Mesenchymal stem cell (in vitro differentiated cells and primary cell): ENCODE measurements around the gene UTP4.
A peak's percentile ranks its signal among the peaks of the same experiment; 100 is the strongest.

Source experiments
- DNase-seq: peaks from one replicate; pipeline ENCODE4 v3.0.0-alpha.2; 2013
- H2AFZ ChIP-seq: one replicate; pipeline ENCODE4 v1.6.1; 2013; ENCODE audit warnings: low read depth, mild to moderate bottlenecking, control low read depth, inconsistent platforms, low read length, moderate library complexity
- H2AK5ac ChIP-seq: 2 replicates; pipeline ENCODE4 v1.6.1; 2013; ENCODE audit warnings: low read length, moderate library complexity, mild to moderate bottlenecking, inconsistent platforms; ENCODE audit not compliant: severe bottlenecking
- H2BK120ac ChIP-seq: one replicate; pipeline ENCODE4 v1.6.1; 2013; ENCODE audit warnings: low read depth, mild to moderate bottlenecking, inconsistent platforms, low read length, moderate library complexity
- H2BK12ac ChIP-seq, 2 experiments: one replicate each; pipeline ENCODE4 v1.6.1; 2013; ENCODE audit warnings: inconsistent platforms in 2 of 2, low read length in 2 of 2, mild to moderate bottlenecking in 2 of 2, moderate library complexity in 2 of 2, control low read depth in 1 of 2
- H2BK15ac ChIP-seq: one replicate; pipeline ENCODE4 v1.6.1; 2013; ENCODE audit warnings: mild to moderate bottlenecking, low read depth, inconsistent platforms; ENCODE audit not compliant: poor library complexity, severe bottlenecking
- H2BK5ac ChIP-seq: 2 replicates; pipeline ENCODE4 v1.6.1; 2013; ENCODE audit warnings: low read depth, mild to moderate bottlenecking, low read length, control low read depth, inconsistent platforms; ENCODE audit not compliant: poor library complexity, severe bottlenecking
- H3K14ac ChIP-seq, 2 experiments: one replicate each; pipeline ENCODE4 v1.6.1; 2013; ENCODE audit warnings: inconsistent platforms in 2 of 2, low read length in 2 of 2, control low read depth in 1 of 2, mild to moderate bottlenecking in 1 of 2, moderate library complexity in 1 of 2
- H3K18ac ChIP-seq, 2 experiments: one replicate each; pipeline ENCODE4 v1.6.1; 2013; ENCODE audit warnings: inconsistent platforms in 2 of 2, low read length in 2 of 2, control low read depth in 1 of 2, low read depth in 1 of 2, mild to moderate bottlenecking in 1 of 2
- H3K23ac ChIP-seq, 2 experiments: one replicate each; pipeline ENCODE4 v1.6.1; 2013; ENCODE audit warnings: inconsistent platforms in 2 of 2, low read length in 2 of 2, mild to moderate bottlenecking in 2 of 2, moderate library complexity in 2 of 2, control low read depth in 1 of 2
- H3K27ac ChIP-seq: 2 replicates; pipeline ENCODE4 v1.5.1; 2013; ENCODE audit warnings: mild to moderate bottlenecking, moderate library complexity, low read length, control low read depth, inconsistent platforms; ENCODE audit not compliant: poor library complexity, severe bottlenecking
- H3K27me3 ChIP-seq, 2 experiments: 2 replicates each; pipeline versions ENCODE4 v1.6.1 to v1.7.0; 2013; ENCODE audit warnings: low read length in 2 of 2, mild to moderate bottlenecking in 2 of 2, moderate library complexity in 2 of 2, control low read depth in 1 of 2, inconsistent platforms in 1 of 2; ENCODE audit not compliant: control insufficient read depth in 1 of 2, insufficient read depth in 1 of 2
- H3K36me3 ChIP-seq, 2 experiments: 2 replicates each; pipeline versions ENCODE4 v1.6.1 to v1.7.0; 2013; ENCODE audit warnings: low read length in 2 of 2, control low read depth in 1 of 2, inconsistent platforms in 1 of 2, low read depth in 1 of 2, mild to moderate bottlenecking in 1 of 2; ENCODE audit not compliant: insufficient read depth in 2 of 2, control insufficient read depth in 1 of 2
- H3K4ac ChIP-seq, 2 experiments: one replicate each; pipeline ENCODE4 v1.6.1; 2013; ENCODE audit warnings: inconsistent platforms in 2 of 2, low read length in 2 of 2, mild to moderate bottlenecking in 2 of 2, moderate library complexity in 2 of 2, control low read depth in 1 of 2, low read depth in 1 of 2
- H3K4me1 ChIP-seq: 2 replicates; pipeline ENCODE4 v1.6.1; 2013; ENCODE audit warnings: low read depth, low read length, control low read depth; ENCODE audit not compliant: control insufficient read depth, insufficient read depth
- H3K4me2 ChIP-seq: 2 replicates; pipeline ENCODE4 v1.6.1; 2013; ENCODE audit warnings: low read length, mild to moderate bottlenecking, inconsistent platforms; ENCODE audit not compliant: poor library complexity, severe bottlenecking
- H3K4me3 ChIP-seq, 2 experiments: 2 replicates each; pipeline versions ENCODE4 v1.5.1 to v1.7.0; 2013; ENCODE audit warnings: low read length in 2 of 2, mild to moderate bottlenecking in 2 of 2, control low read depth in 1 of 2, low read depth in 1 of 2; ENCODE audit not compliant: insufficient read depth in 1 of 2
- H3K79me1 ChIP-seq: replicated peaks from 2 replicates; pipeline ENCODE4 v1.6.1; 2013; ENCODE audit warnings: mild to moderate bottlenecking, control low read depth, low read length, inconsistent platforms; ENCODE audit not compliant: poor library complexity, severe bottlenecking
- H3K9ac ChIP-seq: 2 replicates; pipeline ENCODE4 v1.7.0; 2013; ENCODE audit warnings: mild to moderate bottlenecking, low read length, moderate library complexity
- H3K9me3 ChIP-seq: 2 replicates; pipeline ENCODE4 v1.7.0; 2013; ENCODE audit warnings: mild to moderate bottlenecking, low read length; ENCODE audit not compliant: control insufficient read depth
- H4K8ac ChIP-seq: one replicate; pipeline ENCODE4 v1.6.1; 2013; ENCODE audit warnings: inconsistent platforms, mild to moderate bottlenecking, low read length, moderate library complexity
- H4K91ac ChIP-seq: one replicate; pipeline ENCODE4 v1.6.1; 2013; ENCODE audit warnings: mild to moderate bottlenecking, low read length, inconsistent platforms
- WGBS: methylation state at CpG from one replicate; pipeline ENCODE4 v1.1.7; 2013; ENCODE audit warnings: mixed read lengths; 5-methylcytosine and 5-hydroxymethylcytosine counted together

Gene UTP4

GRCh38 chr16:69130461-69130860 is 2.0 kb upstream of the UTP4 start:
- Histone ChIP-seq H4K8ac (no peak overlapping the region), H3K9me3 (no peaks in the 10 kb centered on the region), H3K27me3 (no peaks in the 10 kb centered on the region), H3K9ac (peak overlapping the region; percentile 99), H2BK12ac (no peak overlapping the region), H3K79me1 (peaks cover 2% of the 10 kb centered on the region), H4K91ac (no peak overlapping the region), H3K4me2 (no peak overlapping the region), H3K23ac (no peak overlapping the region), H3K4me3 (peak overlapping the region in 1 of 2 experiments; percentile 95), H3K27ac (no peak overlapping the region), H3K36me3 (peaks cover 5 to 23% of the 10 kb centered on the region in 2 experiments), H3K18ac (no peak overlapping the region), H3K4ac (no peak overlapping the region), H2BK15ac (no peak overlapping the region), H3K14ac (no peak overlapping the region), H3K4me1 (peaks cover 2% of the 10 kb centered on the region), H2AFZ (no peak overlapping the region), H2BK5ac (no peak overlapping the region), H2AK5ac (no peak overlapping the region), H2BK120ac (no peak overlapping the region)
- WGBS = 100% methylated on average over 2 of the region's 6 CpGs
- no peak for DNase-seq

- DNase-seq = peak; percentile 38
These were observed 1.1 kb upstream of the UTP4 start for GRCh38 chr16:69131167-69131838.

DNA sequence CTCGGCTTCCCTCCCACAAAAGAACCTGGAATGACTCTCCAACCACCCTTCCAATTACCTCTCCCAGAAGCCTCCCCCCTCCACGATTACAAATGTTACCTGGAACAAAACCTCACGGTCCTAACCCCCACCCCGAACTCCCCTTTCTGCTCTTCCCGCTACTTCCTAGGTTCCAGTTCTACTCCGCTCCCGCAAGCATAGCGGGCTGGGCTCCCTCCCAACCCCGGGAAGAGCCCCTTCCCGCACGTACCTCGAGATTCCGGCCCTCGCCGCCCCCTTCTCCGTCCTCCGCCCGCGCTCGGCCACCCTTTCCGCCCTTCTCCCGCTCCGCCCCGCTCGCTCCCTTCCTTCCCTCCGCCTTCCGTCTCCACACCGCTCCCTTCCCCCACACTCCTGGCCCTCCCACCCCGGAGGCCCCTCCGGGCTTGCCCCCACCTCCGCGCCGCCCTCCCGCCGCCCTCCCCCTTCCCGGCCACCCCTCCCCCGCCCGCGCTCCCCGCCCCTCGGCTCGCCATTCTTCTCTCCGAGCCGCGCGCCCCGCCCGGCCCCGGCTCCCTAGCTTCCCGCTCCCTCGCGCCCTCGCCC is 518 bp upstream of the UTP4 start:
- Histone ChIP-seq H3K36me3 (peaks cover 5 to 25% of the 10 kb centered on the region in 2 experiments), H2BK12ac (peak overlapping the region in 1 of 2 experiments; percentile 42), H3K4me1 (peaks cover 2% of the 10 kb centered on the region), H2AK5ac (peak overlapping the region; percentile 99), H3K14ac (peak overlapping the region; percentile 97 to 99), H3K4ac (peak overlapping the region; percentile 94 to 97), H4K91ac (peak overlapping the region; percentile 100), H3K27ac (peak overlapping the region; percentile 98), H3K23ac (peak overlapping the region in 1 of 2 experiments; percentile 100), H3K4me2 (peak overlapping the region; percentile 66), H2AFZ (peak overlapping the region; percentile 95), H3K9me3 (no peaks in the 10 kb centered on the region), H3K27me3 (no peaks in the 10 kb centered on the region), H3K9ac (peak overlapping the region; percentile 99), H3K4me3 (peak overlapping the region; percentile 99), H3K79me1 (no peaks in the 10 kb centered on the region), H4K8ac (peak overlapping the region; percentile 100), H2BK15ac (peak overlapping the region; percentile 97), H3K18ac (peak overlapping the region; percentile 100), H2BK5ac (peak overlapping the region; percentile 96), H2BK120ac (peak overlapping the region; percentile 100)
- under 1% methylated on average over 35 of the region's 53 CpGs for WGBS
- DNase-seq = peak; percentile 89

More at GRCh38 chr16:69131167-69131838, 1.1 kb upstream of the UTP4 start:
- Histone ChIP-seq H2BK12ac (peak overlapping the region in 1 of 2 experiments; percentile 42), H3K79me1 (peaks cover 2% of the 10 kb centered on the region), H2AK5ac (peak overlapping the region; percentile 99), H2BK5ac (peak overlapping the region; percentile 96), H3K27ac (peak overlapping the region; percentile 98), H4K8ac (peak overlapping the region; percentile 96), H2BK15ac (peak overlapping the region; percentile 23), H2BK120ac (peak overlapping the region; percentile 61), H3K18ac (peak overlapping the region; percentile 99), H2AFZ (no peak overlapping the region), H3K4me2 (peak overlapping the region; percentile 66), H3K23ac (no peak overlapping the region), H3K4me1 (peaks cover 2% of the 10 kb centered on the region), H3K9ac (peak overlapping the region; percentile 99), H3K27me3 (no peaks in the 10 kb centered on the region), H3K36me3 (peaks cover 5 to 24% of the 10 kb centered on the region in 2 experiments), H3K9me3 (no peaks in the 10 kb centered on the region), H4K91ac (peak overlapping the region; percentile 89), H3K14ac (peak overlapping the region; percentile 92 to 97), H3K4ac (peak overlapping the region; percentile 94 to 97), H3K4me3 (peak overlapping the region; percentile 95 to 99)
- WGBS = 1% methylated on average over 15 of the region's 15 CpGs

GRCh38 chr16:69133373-69133954 is 1.0 kb downstream of the UTP4 start:
- DNase-seq = peak; percentile 19
- Histone ChIP-seq H3K9ac (peak overlapping the region; percentile 98), H3K79me1 (peaks cover 8% of the 10 kb centered on the region), H3K23ac (no peak overlapping the region), H2BK15ac (no peak overlapping the region), H4K8ac (no peak overlapping the region), H3K27ac (no peak overlapping the region), H2BK12ac (no peak overlapping the region), H3K14ac (no peak overlapping the region), H3K4ac (no peak overlapping the region), H3K18ac (no peak overlapping the region), H2BK5ac (no peak overlapping the region), H2BK120ac (no peak overlapping the region), H3K4me2 (peak overlapping the region; percentile 99), H3K36me3 (peaks cover 10 to 36% of the 10 kb centered on the region in 2 experiments), H2AK5ac (no peak overlapping the region), H3K27me3 (no peaks in the 10 kb centered on the region), H3K4me1 (peaks cover 2% of the 10 kb centered on the region), H4K91ac (no peak overlapping the region), H3K9me3 (no peaks in the 10 kb centered on the region), H2AFZ (no peak overlapping the region), H3K4me3 (peak overlapping the region in 1 of 2 experiments; percentile 99)
- WGBS = 53% methylated on average over 5 of the region's 5 CpGs
